Hepatocyte (in vitro differentiated cells): ENCODE results near the gene SSH3. TPM values are rescaled to one million over a fixed set of nuclear protein-coding genes. Genes with fewer than 3 reads are reported as not detected.

ENCODE experiments used
- DNase-seq: peaks from one replicate; pipeline ENCODE4 v3.0.0-alpha.2; 2016; ENCODE audit warnings: low spot score
- H2AFZ ChIP-seq: fragments of 200-600 bp; sonication (generic); 2 replicates; pipeline ENCODE4 v1.6.0; 2016; ENCODE audit warnings: antibody characterized with exemption, mild to moderate bottlenecking
- H3K27ac ChIP-seq: fragments of 200-600 bp; sonication (generic); 2 replicates; pipeline ENCODE4 v1.5.1; 2016; ENCODE audit warnings: mild to moderate bottlenecking
- H3K27me3 ChIP-seq: fragments of 200-600 bp; sonication (generic); 2 replicates; pipeline ENCODE4 v1.6.1; 2016
- H3K36me3 ChIP-seq: fragments of 200-600 bp; sonication (generic); replicated peaks from 2 replicates; pipeline ENCODE4 v1.5.1; 2016; ENCODE audit warnings: low read depth; ENCODE audit not compliant: insufficient read depth
- H3K4me1 ChIP-seq: fragments of 200-600 bp; sonication (generic); 2 replicates; pipeline ENCODE4 v1.5.1; 2016; ENCODE audit warnings: mild to moderate bottlenecking, moderate library complexity; ENCODE audit not compliant: insufficient read depth
- H3K4me2 ChIP-seq: fragments of 200-600 bp; sonication (generic); 2 replicates; pipeline ENCODE4 v1.6.0; 2016
- H3K4me3 ChIP-seq: fragments of 200-600 bp; sonication (generic); 2 replicates; pipeline ENCODE4 v1.5.1; 2016; ENCODE audit warnings: mild to moderate bottlenecking
- H3K79me2 ChIP-seq: fragments of 200-600 bp; sonication (generic); 2 replicates; pipeline ENCODE4 v1.6.0; 2017; ENCODE audit warnings: mild to moderate bottlenecking
- H3K9me2 ChIP-seq: fragments of 200-600 bp; sonication (generic); replicated peaks from 2 replicates; pipeline ENCODE4 v1.6.0; 2017; ENCODE audit warnings: mild to moderate bottlenecking; ENCODE audit not compliant: insufficient read depth
- H3K9me3 ChIP-seq: fragments of 200-600 bp; sonication (generic); 2 replicates; pipeline ENCODE4 v1.5.1; 2016; ENCODE audit warnings: low read depth, mild to moderate bottlenecking
- H4K20me1 ChIP-seq: fragments of 200-600 bp; sonication (generic); 2 replicates; pipeline ENCODE4 v1.6.0; 2016; ENCODE audit warnings: mild to moderate bottlenecking; ENCODE audit not compliant: insufficient read depth, poor library complexity, severe bottlenecking
- EZH2 ChIP-seq: fragments of 200-600 bp; sonication (generic); IDR thresholded peaks from 2 replicates; pipeline ENCODE4 v1.6.1; 2016; ENCODE audit warnings: antibody characterized with exemption, mild to moderate bottlenecking, borderline replicate concordance
- EZH2phosphoT487 ChIP-seq: fragments of 200-600 bp; sonication (generic); IDR thresholded peaks from one replicate; pipeline ENCODE4 v1.6.1; 2018; ENCODE audit warnings: antibody characterized with exemption, mild to moderate bottlenecking, low read depth, moderate library complexity; ENCODE audit not compliant: unreplicated experiment, severe bottlenecking
- whole genome bisulfite sequencing: methylation state at CpG from one replicate; pipeline ENCODE4 v1.1.6; 2016; ENCODE audit warnings: low lambda C conversion rate; ENCODE audit errors: missing lambda C conversion rate; 5-methylcytosine and 5-hydroxymethylcytosine counted together
- polyA plus RNA-seq: library from polyadenylated mRNA; unstranded; fragments of >200 nt; fragmentation: Nextera tagmentation; extraction: Ambion mirVana; gene quantifications from 2 replicates; pipeline ENCODE4 v1.2.1, GENCODE V29; 2016
- total RNA-seq: library from RNA; depleted of rRNA; stranded (reverse); fragments of >200 nt; gene quantifications from 2 replicates; pipeline ENCODE4 v1.2.3, GENCODE V29; 2014
- TF ChIP-seq, protein P1 (sequence below): fragments of 200-600 bp; sonication (generic); IDR thresholded peaks from 2 replicates; pipeline ENCODE4 v1.5.1; 2016; ENCODE audit warnings: antibody characterized with exemption, mild to moderate bottlenecking; ENCODE audit not compliant: poor library complexity

The SSH3 gene
- total and polyA plus RNA-seq, 2 experiments from 2014 or later = 29.7 to 49.5 TPM

- H3K9me2 ChIP-seq = no peaks in the 10 kb centered on the region
- TF ChIP-seq EZH2 = no peak
- TF ChIP-seq, protein P1, sequence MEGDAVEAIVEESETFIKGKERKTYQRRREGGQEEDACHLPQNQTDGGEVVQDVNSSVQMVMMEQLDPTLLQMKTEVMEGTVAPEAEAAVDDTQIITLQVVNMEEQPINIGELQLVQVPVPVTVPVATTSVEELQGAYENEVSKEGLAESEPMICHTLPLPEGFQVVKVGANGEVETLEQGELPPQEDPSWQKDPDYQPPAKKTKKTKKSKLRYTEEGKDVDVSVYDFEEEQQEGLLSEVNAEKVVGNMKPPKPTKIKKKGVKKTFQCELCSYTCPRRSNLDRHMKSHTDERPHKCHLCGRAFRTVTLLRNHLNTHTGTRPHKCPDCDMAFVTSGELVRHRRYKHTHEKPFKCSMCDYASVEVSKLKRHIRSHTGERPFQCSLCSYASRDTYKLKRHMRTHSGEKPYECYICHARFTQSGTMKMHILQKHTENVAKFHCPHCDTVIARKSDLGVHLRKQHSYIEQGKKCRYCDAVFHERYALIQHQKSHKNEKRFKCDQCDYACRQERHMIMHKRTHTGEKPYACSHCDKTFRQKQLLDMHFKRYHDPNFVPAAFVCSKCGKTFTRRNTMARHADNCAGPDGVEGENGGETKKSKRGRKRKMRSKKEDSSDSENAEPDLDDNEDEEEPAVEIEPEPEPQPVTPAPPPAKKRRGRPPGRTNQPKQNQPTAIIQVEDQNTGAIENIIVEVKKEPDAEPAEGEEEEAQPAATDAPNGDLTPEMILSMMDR = no peak
- TF ChIP-seq EZH2phosphoT487 = no peak
- no peak overlapping the region for H3K27ac ChIP-seq
- H3K4me1 ChIP-seq = peaks cover 3% of the 10 kb centered on the region
- 91% methylated on average over 9 of the region's 9 CpGs for WGBS
- peaks cover 15% of the 10 kb centered on the region for H3K79me2 ChIP-seq
- no peak overlapping the region for H2AFZ ChIP-seq
- no peak overlapping the region for H3K4me2 ChIP-seq
- no peak overlapping the region for H3K4me3 ChIP-seq
- no peak for DNase-seq
- no peaks in the 10 kb centered on the region for H3K36me3 ChIP-seq
- H3K27me3 ChIP-seq = no peaks in the 10 kb centered on the region
- H4K20me1 ChIP-seq = no peaks in the 10 kb centered on the region
- H3K9me3 ChIP-seq = no peaks in the 10 kb centered on the region
Measured at GRCh38 chr11:67315325-67315909, 12.1 kb downstream of the SSH3 start.

- H4K20me1 ChIP-seq = no peaks in the 10 kb centered on the region
- H3K9me3 ChIP-seq = no peaks in the 10 kb centered on the region
- peak overlapping the region; percentile 92 for H3K4me2 ChIP-seq
- no peaks in the 10 kb centered on the region for H3K27me3 ChIP-seq
- no peaks in the 10 kb centered on the region for H3K9me2 ChIP-seq
- H3K79me2 ChIP-seq = peaks cover 15% of the 10 kb centered on the region
- H3K27ac ChIP-seq = peak overlapping the region; percentile 92
- WGBS = under 1% methylated on average over 10 of the region's 10 CpGs
- TF ChIP-seq EZH2phosphoT487 = no peak
- TF ChIP-seq EZH2 = no peak
- TF ChIP-seq, protein P1 = no peak
- no peak for DNase-seq
- peak overlapping the region; percentile 99 for H2AFZ ChIP-seq
- H3K4me1 ChIP-seq = peaks cover 3% of the 10 kb centered on the region
- H3K36me3 ChIP-seq = no peaks in the 10 kb centered on the region
- peak overlapping the region; percentile 79 for H3K4me3 ChIP-seq
Measured at GRCh38 chr11:67316882-67317204, 13.5 kb downstream of the SSH3 start.

DNA sequence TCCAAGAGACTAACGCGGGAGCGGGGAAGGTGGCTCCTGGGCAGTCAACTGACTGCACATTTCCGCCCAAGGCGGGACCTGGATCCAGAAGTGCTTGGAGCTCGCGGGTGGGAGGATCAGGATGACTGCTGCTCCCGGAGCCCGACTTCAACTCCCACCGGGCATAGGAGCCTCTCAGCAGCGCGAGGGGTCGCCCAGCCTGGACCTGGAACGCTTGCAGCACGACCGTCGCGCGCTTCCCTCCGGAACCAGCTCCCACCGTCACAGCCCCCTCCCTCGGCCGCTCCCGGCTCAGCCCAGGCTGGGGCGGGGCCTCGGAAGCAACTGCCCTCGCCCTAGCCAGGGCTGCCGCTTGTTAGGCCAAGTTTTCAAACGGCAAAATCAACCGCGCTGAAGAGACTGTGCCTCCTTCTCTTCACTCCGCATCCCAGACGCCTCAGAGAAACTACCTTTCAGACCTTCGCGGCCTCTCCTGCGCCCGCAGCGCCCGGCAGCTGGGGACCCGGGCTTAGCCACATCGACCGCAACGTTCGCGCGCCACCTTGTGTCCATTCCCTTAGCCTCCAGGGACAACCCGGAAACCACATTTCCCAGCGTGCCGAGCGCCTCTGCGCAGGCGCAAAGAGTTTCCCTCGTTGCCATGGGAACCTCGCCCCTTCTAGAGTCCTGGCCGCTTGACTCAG is 14.0 kb downstream of the SSH3 start:
- no peaks in the 10 kb centered on the region for H3K36me3 ChIP-seq
- under 1% methylated on average over 55 of the region's 55 CpGs for WGBS
- peak overlapping the region; percentile 92 for H3K4me2 ChIP-seq
- peak; percentile 98 for DNase-seq
- H3K4me1 ChIP-seq = peaks cover 3% of the 10 kb centered on the region
- peaks cover 15% of the 10 kb centered on the region for H3K79me2 ChIP-seq
- H3K27me3 ChIP-seq = no peaks in the 10 kb centered on the region
- peak overlapping the region; percentile 92 for H3K27ac ChIP-seq
- H3K9me2 ChIP-seq = no peaks in the 10 kb centered on the region
- H3K9me3 ChIP-seq = no peaks in the 10 kb centered on the region
- peak overlapping the region; percentile 79 for H3K4me3 ChIP-seq
- no peaks in the 10 kb centered on the region for H4K20me1 ChIP-seq
- TF ChIP-seq, protein P1 = peak; percentile 96
- TF ChIP-seq EZH2 = no peak
- peak overlapping the region; percentile 99 for H2AFZ ChIP-seq
